AG04450 (cell line): ENCODE measurements around the gene PLEKHJ1. TPM values are rescaled to one million over a fixed set of nuclear protein-coding genes. Genes with fewer than 3 reads are reported as not detected.
A peak's percentile ranks its signal among the peaks of the same experiment; 100 is the strongest.

Experiments used
- CTCF ChIA-PET: fragments of 300-600, 350-600 bp; formaldehyde crosslinking; extraction: SDS; loops from one replicate; lab custom pipeline; 2022; ENCODE audit warnings: antibody characterized with exemption, inconsistent platforms; lab: Charles Lee
- POLR2A ChIA-PET: fragments of 350-600 bp; formaldehyde crosslinking; extraction: SDS; loops from one replicate; lab custom pipeline; 2021; ENCODE audit warnings: antibody characterized with exemption, inconsistent platforms; lab: Yijun Ruan, JAX
- DNase-seq: peaks from one replicate; pipeline ENCODE4 v3.0.0-alpha.2; 2011; ENCODE audit warnings: low read depth, low spot score
- H3K27ac ChIP-seq: one replicate; pipeline ENCODE4 v1.5.1; 2012; ENCODE audit warnings: low read depth, low read length, control low read depth
- H3K27me3 ChIP-seq: one replicate; pipeline ENCODE4 v1.6.0; 2012; ENCODE audit warnings: low read length; ENCODE audit not compliant: control insufficient read depth, insufficient read depth
- H3K4me3 ChIP-seq: 2 replicates; pipeline ENCODE4 v1.5.1; 2011; ENCODE audit warnings: mild to moderate bottlenecking, low read depth, low read length, control low read depth
- H3K9me3 ChIP-seq: 2 replicates; pipeline ENCODE4 v1.5.1; 2012; ENCODE audit warnings: low read length; ENCODE audit not compliant: control insufficient read depth, insufficient read depth
- polyA plus RNA-seq: library from polyadenylated mRNA; depleted of rRNA; stranded (reverse); fragments of >200 nt; gene quantifications from 2 replicates; pipeline ENCODE4 v1.2.3, GENCODE V29; 2011
- TF ChIP-seq, protein P1 (sequence below): IDR thresholded peaks from 2 replicates; pipeline ENCODE4 v1.5.1; 2011; ENCODE audit warnings: low read depth, low read length, control low read depth, inconsistent platforms

PLEKHJ1 gene
- polyA plus RNA-seq, 1 experiment, result 38.7 TPM

- CTCF ChIA-PET, result interaction anchor here (0.6 to 1.4 kb wide), 2 partner anchors 13 to 116 kb away, joined by 3 read pairs; no protein-coding TSS in a partner anchor
- peak overlapping the region; percentile 98 for H3K4me3 ChIP-seq
- H3K27ac ChIP-seq, result peak overlapping the region; percentile 39
- TF ChIP-seq, protein P1, sequence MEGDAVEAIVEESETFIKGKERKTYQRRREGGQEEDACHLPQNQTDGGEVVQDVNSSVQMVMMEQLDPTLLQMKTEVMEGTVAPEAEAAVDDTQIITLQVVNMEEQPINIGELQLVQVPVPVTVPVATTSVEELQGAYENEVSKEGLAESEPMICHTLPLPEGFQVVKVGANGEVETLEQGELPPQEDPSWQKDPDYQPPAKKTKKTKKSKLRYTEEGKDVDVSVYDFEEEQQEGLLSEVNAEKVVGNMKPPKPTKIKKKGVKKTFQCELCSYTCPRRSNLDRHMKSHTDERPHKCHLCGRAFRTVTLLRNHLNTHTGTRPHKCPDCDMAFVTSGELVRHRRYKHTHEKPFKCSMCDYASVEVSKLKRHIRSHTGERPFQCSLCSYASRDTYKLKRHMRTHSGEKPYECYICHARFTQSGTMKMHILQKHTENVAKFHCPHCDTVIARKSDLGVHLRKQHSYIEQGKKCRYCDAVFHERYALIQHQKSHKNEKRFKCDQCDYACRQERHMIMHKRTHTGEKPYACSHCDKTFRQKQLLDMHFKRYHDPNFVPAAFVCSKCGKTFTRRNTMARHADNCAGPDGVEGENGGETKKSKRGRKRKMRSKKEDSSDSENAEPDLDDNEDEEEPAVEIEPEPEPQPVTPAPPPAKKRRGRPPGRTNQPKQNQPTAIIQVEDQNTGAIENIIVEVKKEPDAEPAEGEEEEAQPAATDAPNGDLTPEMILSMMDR, result no peak
- H3K27me3 ChIP-seq, result no peaks in the 10 kb centered on the region
- DNase-seq, result no peak
- POLR2A ChIA-PET, result interaction anchor here (1.1 to 1.7 kb wide), 4 partner anchors 11 to 32 kb away, joined by 3 to 7 read pairs (median 4); partner anchors contain the start of gene PEAK3
- H3K9me3 ChIP-seq, result peaks cover 11% of the 10 kb centered on the region; the same call in 1 of the 2 replicates
These were observed 35.3 kb upstream of the PLEKHJ1 start for GRCh38 chr19:2271234-2272103.

- Histone ChIP-seq H3K27me3 (no peaks in the 10 kb centered on the region), H3K9me3 (peaks cover 11% of the 10 kb centered on the region; the same call in 1 of the 2 replicates), H3K27ac (peak overlapping the region; percentile 75), H3K4me3 (peak overlapping the region; percentile 98)
- TF ChIP-seq, protein P1, result no peak
- CTCF ChIA-PET, result interaction anchor here (0.6 to 1.4 kb wide), 2 partner anchors 12 to 115 kb away, joined by 3 read pairs; no protein-coding TSS in a partner anchor
- DNase-seq, result peak; percentile 58
- POLR2A ChIA-PET, result interaction anchor here (1.0 to 1.7 kb wide), 4 partner anchors 11 to 206 kb away, joined by 3 to 7 read pairs (median 4); partner anchors contain the start of genes GADD45B and PEAK3
These were observed 34.5 kb upstream of the PLEKHJ1 start for GRCh38 chr19:2270423-2271233.

DNA sequence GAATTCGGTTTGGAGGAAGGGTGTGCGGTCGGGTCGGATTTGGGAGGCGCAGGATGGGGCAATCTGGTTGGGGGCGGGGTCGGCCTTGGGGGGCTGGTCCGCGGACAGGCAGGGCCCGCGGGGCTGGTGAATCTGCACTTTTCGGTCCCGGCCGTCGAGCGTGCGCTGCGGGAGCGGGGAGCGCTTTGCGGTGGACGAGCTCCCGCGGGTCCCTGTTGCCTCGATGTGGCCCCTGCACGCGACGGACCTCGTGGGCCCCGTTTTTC is 34.0 kb upstream of the PLEKHJ1 start:
- DNase-seq, result no peak
- CTCF ChIA-PET, result no interaction called here
- Histone ChIP-seq H3K27ac (peak overlapping the region; percentile 75), H3K9me3 (peaks cover 11% of the 10 kb centered on the region; the same call in 1 of the 2 replicates), H3K27me3 (no peaks in the 10 kb centered on the region), H3K4me3 (peak overlapping the region; percentile 98)
- TF ChIP-seq, protein P1, result no peak
- POLR2A ChIA-PET, result interaction anchor here (0.6 to 1.7 kb wide), 6 partner anchors 12 to 206 kb away, joined by 3 to 7 read pairs (median 3); partner anchors contain the start of genes GADD45B, PEAK3 and PLEKHJ1

GRCh38 chr19:2269244-2270156 is 33.4 kb upstream of the PLEKHJ1 start:
- H3K27ac ChIP-seq, result peak overlapping the region; percentile 75
- DNase-seq, result peak; percentile 89
- peak overlapping the region; percentile 98 for H3K4me3 ChIP-seq
- TF ChIP-seq, protein P1, result 0 out of 2 replicates have a peak, but pooled peaks have one; percentile 7
- no peaks in the 10 kb centered on the region for H3K27me3 ChIP-seq
- POLR2A ChIA-PET, result interaction anchor here (0.6 to 1.1 kb wide), 5 partner anchors 15 to 207 kb away, joined by 3 to 5 read pairs (median 3); partner anchors contain the start of genes AP3D1, GADD45B and PLEKHJ1
- H3K9me3 ChIP-seq, result peaks cover 11% of the 10 kb centered on the region; the same call in 1 of the 2 replicates
- CTCF ChIA-PET, result no interaction called here
